GM18951 (cell line): ENCODE results near the gene ANKRD30A.
"Not testable (repeated sequence)": the region's sequence is repeated elsewhere in the genome, so short reads cannot be mapped to it uniquely, and the experiment has no call there.

Experiments
- POLR2A ChIP-seq: IDR thresholded peaks from 4 replicates; pipeline ENCODE4 v1.6.1; 2011; ENCODE audit warnings: mild to moderate bottlenecking; ENCODE audit not compliant: insufficient read length, insufficient read depth; ENCODE audit errors: extremely low read depth
- in situ Hi-C: fragments of 300-500 bp; cut with MboI; formaldehyde crosslinking; loops from one replicate; pipeline ENCODE4 v1.12.0; 2022; ENCODE audit warnings: low sequenced_read_pairs, mixed read lengths, inconsistent platforms; ENCODE audit not compliant: unreplicated experiment

Gene ANKRD30A

GRCh38 chr10:37220866-37221265 lies 95.5 kb downstream of the ANKRD30A start:
- in situ Hi-C loops: no loop called here
- TF ChIP-seq POLR2A: no peak

GRCh38 chr10:37222046-37222445 lies 96.6 kb downstream of the ANKRD30A start:
- in situ Hi-C loops: no loop called here
- TF ChIP-seq POLR2A: no peak

GRCh38 chr10:37225163-37225562 lies 99.8 kb downstream of the ANKRD30A start:
- in situ Hi-C loops: no loop called here
- no peak for TF ChIP-seq POLR2A

GRCh38 chr10:37226524-37226923 lies 101.1 kb downstream of the ANKRD30A start:
- no peak for TF ChIP-seq POLR2A
- in situ Hi-C loops: no loop called here

GRCh38 chr10:37234692-37235091 lies 109.3 kb downstream of the ANKRD30A start:
- in situ Hi-C loops: no loop called here
- TF ChIP-seq POLR2A: no peak

GRCh38 chr10:37236093-37236492 lies 110.7 kb downstream of the ANKRD30A start:
- TF ChIP-seq POLR2A: no peak
- in situ Hi-C loops: no loop called here

- in situ Hi-C loops: no loop called here
- no peak for TF ChIP-seq POLR2A
Measured at GRCh38 chr10:37240223-37240622, 114.8 kb downstream of the ANKRD30A start.

GRCh38 chr10:37246637-37247036 lies 121.2 kb downstream of the ANKRD30A start:
- in situ Hi-C loops: no loop called here
- no peak for TF ChIP-seq POLR2A

- in situ Hi-C loops: not testable (repeated sequence)
Measured at GRCh38 chr10:37255837-37256236, 130.4 kb downstream of the ANKRD30A start.

GRCh38 chr10:37263304-37263703 lies 137.9 kb downstream of the ANKRD30A start:
- no peak for TF ChIP-seq POLR2A
- in situ Hi-C loops: no loop called here

GRCh38 chr10:37268266-37268665 lies 142.9 kb downstream of the ANKRD30A start:
- no peak for TF ChIP-seq POLR2A
- in situ Hi-C loops: no loop called here

GRCh38 chr10:37269554-37270256 lies 144.3 kb downstream of the ANKRD30A start:
- in situ Hi-C loops: no loop called here
- no peak for TF ChIP-seq POLR2A

GRCh38 chr10:37275216-37275777 lies 149.9 kb downstream of the ANKRD30A start:
- in situ Hi-C loops: no loop called here
- no peak for TF ChIP-seq POLR2A

- no peak for TF ChIP-seq POLR2A
Measured at GRCh38 chr10:37285063-37285462, 159.7 kb downstream of the ANKRD30A start.

More at GRCh38 chr10:37285063-37285462, 159.7 kb downstream of the ANKRD30A start:
- in situ Hi-C loops: no loop called here
